K562 (cell line): Measurements from ENCODE around the gene PPT1.

Source experiments
- CTCF ChIP-seq, 3 experiments: IDR thresholded peaks in 2 of 3; conservative IDR thresholded peaks in 1 of 3; 2 replicates each; pipeline ENCODE4 v1.5.1; 2011 to 2012; ENCODE audit warnings: low read length in 3 of 3, mild to moderate bottlenecking in 3 of 3, control low read depth in 2 of 3, improper control_type of control experiment in 1 of 3, inconsistent platforms in 1 of 3, low read depth in 1 of 3, mixed read lengths in 1 of 3, moderate library complexity in 1 of 3; ENCODE audit not compliant: insufficient read depth in 2 of 3
- GTF2E2 ChIP-seq: fragments of 200-800 bp; sonication (Bioruptor generic); IDR thresholded peaks from 2 replicates; pipeline ENCODE4 v1.6.1; 2016; ENCODE audit warnings: missing genetic modification characterization, missing compliant biosample characterization
- L3MBTL2 ChIP-seq: fragments of 450-650 bp; IDR thresholded peaks from 2 replicates; pipeline ENCODE4 v1.6.1; 2016; ENCODE audit warnings: mild to moderate bottlenecking, moderate library complexity
- SMC3 ChIP-seq: conservative IDR thresholded peaks from 2 replicates; pipeline ENCODE4 v1.6.1; 2011; ENCODE audit warnings: low read depth, low read length, improper control_type of control experiment; ENCODE audit not compliant: insufficient read depth
- TEAD1 ChIP-seq, 2 experiments: fragments of 450-650 bp in 1 of 2; sonication (generic) in 1 of 2; formaldehyde crosslinking; IDR thresholded peaks; 2 replicates each; pipeline versions ENCODE4 v1.4.0 to v1.8.0; 2020 to 2022; ENCODE audit warnings: mild to moderate bottlenecking in 2 of 2, missing genetic modification reagents in 1 of 2
- ZNF239 ChIP-seq: fragments of 250-450 bp; sonication (Bioruptor Pico); IDR thresholded peaks from 2 replicates; pipeline ENCODE4 v1.4.0; 2020; ENCODE audit warnings: mild to moderate bottlenecking

GRCh38 chr1:40045766-40046165, 51.3 kb downstream of the PPT1 start:
- TF ChIP-seq CTCF (IDR thresholded peaks at IDR 0.05 in 2 of 3, conservative IDR thresholded peaks at IDR 0.05 in 1 of 3; ENCODE audit: insufficient read depth in 2 of 3, low read depth in 1 of 3, low read length in 3 of 3) (no peak), L3MBTL2 (no peak), TEAD1 (CRISPR knock-in tag; IDR thresholded peaks at IDR 0.05) (no peak), ZNF239 (no peak), GTF2E2 (tag) (no peak), SMC3 (no peak)
